Trophoblast cell (in vitro differentiated cells and primary cell): ENCODE measurements around the gene TSSK6.
"Not testable (repeated sequence)": the region's sequence is repeated elsewhere in the genome, so short reads cannot be mapped to it uniquely, and the experiment has no call there.

Experiments
- DNase-seq, 2 donors: peaks; one replicate each; pipeline ENCODE4 v3.0.0-alpha.2; 2016
- H2AFZ ChIP-seq: 2 replicates; pipeline ENCODE4 v1.6.1; 2013; ENCODE audit warnings: low read length, moderate library complexity, mild to moderate bottlenecking; ENCODE audit not compliant: insufficient read depth, poor library complexity
- H2AK5ac ChIP-seq: 2 replicates; pipeline ENCODE4 v1.6.1; 2013; ENCODE audit warnings: mild to moderate bottlenecking, low read length
- H2BK120ac ChIP-seq: 2 replicates; pipeline ENCODE4 v1.6.1; 2013; ENCODE audit warnings: low read length, mild to moderate bottlenecking, moderate library complexity; ENCODE audit not compliant: insufficient read depth, poor library complexity
- H2BK12ac ChIP-seq: 2 replicates; pipeline ENCODE4 v1.6.1; 2013; ENCODE audit warnings: mild to moderate bottlenecking, low read length, moderate library complexity
- H2BK5ac ChIP-seq: 2 replicates; pipeline ENCODE4 v1.6.1; 2013; ENCODE audit warnings: low read length, low read depth, moderate library complexity, mild to moderate bottlenecking; ENCODE audit not compliant: poor library complexity
- H3K14ac ChIP-seq: 2 replicates; pipeline ENCODE4 v1.6.1; 2013; ENCODE audit warnings: mild to moderate bottlenecking, low read length
- H3K18ac ChIP-seq: 2 replicates; pipeline ENCODE4 v1.6.1; 2013; ENCODE audit warnings: mild to moderate bottlenecking, low read length
- H3K23ac ChIP-seq: 2 replicates; pipeline ENCODE4 v1.6.1; 2013; ENCODE audit warnings: low read length
- H3K27ac ChIP-seq: 2 replicates; pipeline ENCODE4 v1.5.1; 2013; ENCODE audit warnings: low read depth, mild to moderate bottlenecking, inconsistent platforms, low read length, moderate library complexity
- H3K27me3 ChIP-seq: 2 replicates; pipeline ENCODE4 v1.6.1; 2013; ENCODE audit warnings: inconsistent platforms, mild to moderate bottlenecking, low read length, moderate library complexity; ENCODE audit not compliant: insufficient read depth
- H3K36me3 ChIP-seq, 2 experiments: 1 replicate in 1 of 2; 2 replicates in 1 of 2; pipeline ENCODE4 v1.6.1; 2013; ENCODE audit warnings: low read length in 2 of 2, mild to moderate bottlenecking in 2 of 2, moderate library complexity in 1 of 2; ENCODE audit not compliant: insufficient read depth in 2 of 2, control insufficient read depth in 1 of 2
- H3K4ac ChIP-seq: 2 replicates; pipeline ENCODE4 v1.6.1; 2013; ENCODE audit warnings: low read depth, mild to moderate bottlenecking, low read length, moderate library complexity
- H3K4me1 ChIP-seq, 2 experiments: 1 replicate in 1 of 2; 2 replicates in 1 of 2; pipeline ENCODE4 v1.6.1; 2013; ENCODE audit warnings: low read length in 2 of 2, mild to moderate bottlenecking in 2 of 2, moderate library complexity in 1 of 2; ENCODE audit not compliant: insufficient read depth in 2 of 2, control insufficient read depth in 1 of 2
- H3K4me2 ChIP-seq: 2 replicates; pipeline ENCODE4 v1.6.1; 2013; ENCODE audit warnings: inconsistent platforms, mild to moderate bottlenecking, low read length, moderate library complexity
- H3K4me3 ChIP-seq: 2 replicates; pipeline ENCODE4 v1.5.1; 2013; ENCODE audit warnings: mild to moderate bottlenecking, low read depth, low read length, inconsistent platforms
- H3K79me1 ChIP-seq: one replicate; pipeline ENCODE4 v1.6.1; 2013; ENCODE audit warnings: low read length
- H3K79me2 ChIP-seq: 2 replicates; pipeline ENCODE4 v1.6.1; 2013; ENCODE audit warnings: low read length, mild to moderate bottlenecking; ENCODE audit not compliant: control insufficient read depth, insufficient read depth, poor library complexity
- H3K9ac ChIP-seq: 2 replicates; pipeline ENCODE4 v1.6.1; 2013; ENCODE audit warnings: mild to moderate bottlenecking, low read length
- H3K9me3 ChIP-seq: 2 replicates; pipeline ENCODE4 v1.6.1; 2013; ENCODE audit warnings: low read depth, mild to moderate bottlenecking, control low read depth, inconsistent platforms, low read length; ENCODE audit not compliant: insufficient read depth
- H4K12ac ChIP-seq: 2 replicates; pipeline ENCODE4 v1.6.1; 2013; ENCODE audit warnings: low read depth, mild to moderate bottlenecking, low read length, moderate library complexity
- H4K8ac ChIP-seq: 2 replicates; pipeline ENCODE4 v1.6.1; 2013; ENCODE audit warnings: low read depth, mild to moderate bottlenecking, low read length, moderate library complexity
- H4K91ac ChIP-seq: one replicate; pipeline ENCODE4 v1.6.1; 2013; ENCODE audit warnings: low read depth, mild to moderate bottlenecking, low read length, moderate library complexity
- WGBS: extraction: QIAGEN DNeasy Blood & Tissue Kit; methylation state at CpG from one replicate; pipeline ENCODE4 v1.1.7; 2013; ENCODE audit warnings: missing lambda C conversion rate; ENCODE audit not compliant: insufficient read length, insufficient coverage; ENCODE audit errors: extremely low coverage; 5-methylcytosine and 5-hydroxymethylcytosine counted together

The TSSK6 gene

DNA sequence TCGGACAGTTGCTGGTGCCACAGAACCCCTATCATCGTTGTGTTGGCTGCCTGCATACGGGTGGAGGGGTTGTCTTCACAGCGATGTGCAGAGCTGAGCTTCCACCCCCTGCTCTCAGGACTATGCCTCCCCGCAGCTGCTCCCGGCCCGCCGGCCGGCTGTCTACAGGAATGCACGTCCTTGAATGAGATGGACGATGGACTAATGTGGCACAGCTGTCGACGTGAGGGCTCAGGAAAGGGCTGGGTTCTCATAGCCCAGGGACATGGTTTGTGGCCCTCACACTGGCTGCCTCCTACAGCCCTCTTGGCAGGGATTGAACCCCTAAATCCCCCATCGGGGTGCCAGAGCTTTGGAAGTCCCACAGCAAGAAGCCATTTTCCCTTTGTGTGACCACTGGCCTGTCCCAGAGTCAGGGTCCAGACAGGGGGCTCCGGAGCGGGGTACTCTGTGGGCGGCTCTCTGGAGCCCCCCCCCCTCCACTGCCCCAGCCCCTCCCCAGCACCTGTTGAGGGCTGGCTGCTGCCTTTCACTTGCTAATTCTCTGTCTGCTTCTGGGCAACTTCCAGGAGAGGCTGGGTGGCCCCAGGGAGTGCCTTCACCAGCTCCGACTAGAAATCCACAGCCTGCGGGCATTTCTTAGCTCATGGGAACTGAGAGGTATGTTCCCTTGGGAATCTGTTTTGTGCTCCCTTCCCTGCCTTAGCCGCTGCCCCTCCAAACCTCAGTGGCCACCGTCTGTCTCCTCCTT lies 40.2 kb downstream of the TSSK6 start:
- H3K9ac ChIP-seq: no peak overlapping the region
- H3K23ac ChIP-seq: no peak overlapping the region
- peaks cover 2% of the 10 kb centered on the region for H3K9me3 ChIP-seq
- no peaks in the 10 kb centered on the region for H3K79me1 ChIP-seq
- no peak overlapping the region for H3K4me3 ChIP-seq
- no peak overlapping the region for H3K27ac ChIP-seq
- no peaks in the 10 kb centered on the region for H3K27me3 ChIP-seq
- H2BK12ac ChIP-seq: no peak overlapping the region
- peaks cover 26 to 39% of the 10 kb centered on the region in 2 experiments for H3K36me3 ChIP-seq
- H2AK5ac ChIP-seq: no peak overlapping the region
- no peak overlapping the region for H2BK5ac ChIP-seq
- no CpG with 5 or more reads among the region's 21 CpGs for WGBS
- H3K18ac ChIP-seq: peak overlapping the region; percentile 1
- peak overlapping the region; percentile 9 for H3K4ac ChIP-seq
- no peak overlapping the region for H4K8ac ChIP-seq
- H4K91ac ChIP-seq: no peak overlapping the region
- peak; percentile 81 to 83 for DNase-seq
- H3K79me2 ChIP-seq: peaks cover 7% of the 10 kb centered on the region
- H2BK120ac ChIP-seq: no peak overlapping the region
- H3K4me2 ChIP-seq: no peak overlapping the region
- peaks cover 0 to 5% of the 10 kb centered on the region in 2 experiments for H3K4me1 ChIP-seq
- H3K14ac ChIP-seq: no peak overlapping the region
- no peak overlapping the region for H2AFZ ChIP-seq
- no peak overlapping the region for H4K12ac ChIP-seq

DNA sequence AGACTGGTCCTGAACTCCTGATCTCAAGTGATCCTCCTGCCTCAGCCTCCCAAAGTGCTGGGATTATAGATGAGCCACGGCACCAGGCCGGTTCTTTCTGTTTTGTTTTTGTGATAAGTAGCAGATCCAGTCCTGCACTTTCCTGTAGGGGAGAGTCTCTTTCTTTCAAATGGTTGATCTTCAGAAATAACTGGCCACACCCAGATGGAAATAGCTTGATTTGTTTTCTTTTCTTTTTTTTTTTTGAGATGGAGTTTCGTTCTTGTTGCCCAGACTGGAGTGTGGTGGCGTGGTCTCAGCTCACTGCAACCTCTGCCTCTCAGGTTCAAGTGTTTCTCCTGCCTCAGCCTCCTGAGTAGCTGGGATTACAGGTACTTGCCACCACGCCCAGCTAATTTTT lies 43.2 kb downstream of the TSSK6 start:
- H3K23ac ChIP-seq, H2AK5ac ChIP-seq, H3K79me1 ChIP-seq, H2BK12ac ChIP-seq, H3K9me3 ChIP-seq, H3K4ac ChIP-seq, H3K79me2 ChIP-seq, H3K27ac ChIP-seq, H2BK120ac ChIP-seq, H4K12ac ChIP-seq, H3K9ac ChIP-seq, H3K4me1 ChIP-seq, H3K4me3 ChIP-seq, H2AFZ ChIP-seq, H4K91ac ChIP-seq, H3K27me3 ChIP-seq, DNase-seq, H3K18ac ChIP-seq, H2BK5ac ChIP-seq, H3K14ac ChIP-seq, H4K8ac ChIP-seq, H3K4me2 ChIP-seq: not testable (repeated sequence)
- WGBS: no CpG with 5 or more reads among the region's 5 CpGs
- peaks cover 32 to 39% of the 10 kb centered on the region in 2 experiments for H3K36me3 ChIP-seq

DNA sequence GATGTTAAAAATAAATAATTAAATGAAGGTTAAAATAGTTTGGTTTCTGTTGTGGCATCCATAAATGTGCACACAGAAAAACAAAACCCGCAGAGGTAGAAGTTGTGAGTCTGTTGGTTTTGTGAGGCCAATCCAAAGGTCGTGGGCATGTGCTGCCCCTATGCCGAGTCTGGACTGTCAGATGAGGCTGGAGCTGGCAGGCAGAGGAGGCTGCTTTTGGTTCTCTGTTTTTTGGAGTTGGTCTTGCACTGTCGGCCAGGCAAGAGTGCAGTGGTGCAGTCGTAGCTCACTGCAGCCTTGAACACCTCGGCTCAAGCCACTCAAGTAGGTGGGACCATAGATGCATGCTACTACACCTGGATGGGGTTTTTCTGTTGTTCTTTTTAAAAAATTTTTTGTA lies 43.7 kb downstream of the TSSK6 start:
- no peaks in the 10 kb centered on the region for H3K27me3 ChIP-seq
- H3K4me2 ChIP-seq: no peak overlapping the region
- H3K23ac ChIP-seq: no peak overlapping the region
- H3K36me3 ChIP-seq: peaks cover 35 to 42% of the 10 kb centered on the region in 2 experiments
- no peak overlapping the region for H4K91ac ChIP-seq
- H3K27ac ChIP-seq: no peak overlapping the region
- no peak overlapping the region for H3K9ac ChIP-seq
- no peak overlapping the region for H4K12ac ChIP-seq
- H3K9me3 ChIP-seq: peaks cover 7% of the 10 kb centered on the region
- no CpG with 5 or more reads among the region's 6 CpGs for WGBS
- H3K18ac ChIP-seq: no peak overlapping the region
- no peak overlapping the region for H2AFZ ChIP-seq
- H2BK12ac ChIP-seq: no peak overlapping the region
- H3K79me1 ChIP-seq: no peaks in the 10 kb centered on the region
- H2AK5ac ChIP-seq: no peak overlapping the region
- peak overlapping the region; percentile 15 for H3K4ac ChIP-seq
- no peak overlapping the region for H3K14ac ChIP-seq
- no peak overlapping the region for H3K4me3 ChIP-seq
- no peak for DNase-seq
- H3K4me1 ChIP-seq: peaks cover 0 to 5% of the 10 kb centered on the region in 2 experiments
- H2BK120ac ChIP-seq: no peak overlapping the region
- H3K79me2 ChIP-seq: peaks cover 3% of the 10 kb centered on the region
- H4K8ac ChIP-seq: no peak overlapping the region
- H2BK5ac ChIP-seq: no peak overlapping the region

DNA sequence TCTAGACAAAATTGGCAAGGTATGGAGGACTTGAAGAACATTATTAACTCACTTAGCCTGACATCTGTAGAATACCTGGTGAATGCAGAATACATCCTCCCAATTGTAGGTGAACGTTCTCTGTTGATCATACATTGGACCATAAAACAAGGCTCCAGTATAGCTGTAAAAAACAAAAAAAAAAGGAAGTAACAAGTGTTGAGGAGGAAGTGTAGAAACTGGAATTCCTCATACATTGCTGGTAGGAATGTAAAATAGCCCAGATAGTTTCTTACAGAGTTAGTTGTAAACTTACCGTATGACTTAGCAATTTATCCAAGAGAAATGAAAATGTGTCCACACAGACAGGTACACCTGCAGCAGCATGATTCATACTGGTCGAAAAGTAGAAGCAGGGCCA lies 44.8 kb downstream of the TSSK6 start:
- Histone ChIP-seq H3K27ac (no peak overlapping the region), H2BK12ac (no peak overlapping the region), H4K8ac (no peak overlapping the region), H3K36me3 (peaks cover 43 to 45% of the 10 kb centered on the region in 2 experiments), H3K18ac (no peak overlapping the region), H3K14ac (no peak overlapping the region), H3K79me1 (no peaks in the 10 kb centered on the region), H3K4me1 (peaks cover 3 to 6% of the 10 kb centered on the region in 2 experiments), H3K9ac (no peak overlapping the region), H2AK5ac (no peak overlapping the region), H3K27me3 (no peaks in the 10 kb centered on the region), H3K4me3 (no peak overlapping the region), H3K23ac (no peak overlapping the region), H3K4ac (no peak overlapping the region), H2AFZ (no peak overlapping the region), H4K12ac (no peak overlapping the region), H2BK5ac (no peak overlapping the region), H3K79me2 (peaks cover under 1% of the 10 kb centered on the region), H3K4me2 (no peak overlapping the region), H3K9me3 (peaks cover 10% of the 10 kb centered on the region), H4K91ac (no peak overlapping the region), H2BK120ac (no peak overlapping the region)
- WGBS: no CpG with 5 or more reads among the region's 3 CpGs
- peak; percentile 13 to 48 for DNase-seq
